HEK293T (cell line): ENCODE results near the gene GRIP1.

Source experiments
- CTCF ChIA-PET: fragments of 350-600 bp; formaldehyde crosslinking; extraction: SDS; loops from one replicate; lab custom pipeline; 2021; ENCODE audit warnings: antibody characterized with exemption, inconsistent platforms; lab: Yijun Ruan, JAX
- POLR2A ChIA-PET: fragments of 350-600 bp; formaldehyde crosslinking; extraction: SDS; loops from one replicate; lab custom pipeline; 2020; ENCODE audit warnings: antibody characterized with exemption, inconsistent platforms; lab: Yijun Ruan, JAX
- DNase-seq: peaks from one replicate; pipeline ENCODE4 v3.0.0; 2012; ENCODE audit warnings: mixed read lengths; ENCODE audit errors: extremely low spot score
- ARNT ChIP-seq: fragments of 450-650 bp; IDR thresholded peaks from 2 replicates; pipeline ENCODE4 v1.6.1; 2017; ENCODE audit warnings: mild to moderate bottlenecking
- BHLHE40 ChIP-seq: fragments of 450-650 bp; IDR thresholded peaks from 2 replicates; pipeline ENCODE4 v1.6.1; 2016; ENCODE audit warnings: mild to moderate bottlenecking, moderate library complexity, borderline replicate concordance
- CTBP1 ChIP-seq: fragments of 450-650 bp; IDR thresholded peaks from 2 replicates; pipeline ENCODE4 v1.6.1; 2016; ENCODE audit warnings: borderline replicate concordance
- ELF4 ChIP-seq: fragments of 450-650 bp; IDR thresholded peaks from 2 replicates; pipeline ENCODE4 v1.6.1; 2017; ENCODE audit warnings: antibody characterized with exemption
- FOXA1 ChIP-seq: fragments of 450-650 bp; IDR thresholded peaks from 2 replicates; pipeline ENCODE4 v1.6.1; 2016; ENCODE audit warnings: mild to moderate bottlenecking
- FOXK2 ChIP-seq: fragments of 450-650 bp; IDR thresholded peaks from 2 replicates; pipeline ENCODE4 v1.6.1; 2016; ENCODE audit warnings: mild to moderate bottlenecking
- FOXM1 ChIP-seq: fragments of 450-650 bp; IDR thresholded peaks from 2 replicates; pipeline ENCODE4 v1.6.1; 2017; ENCODE audit warnings: mild to moderate bottlenecking, borderline replicate concordance
- HDGF ChIP-seq: fragments of 450-650 bp; IDR thresholded peaks from 2 replicates; pipeline ENCODE4 v1.6.1; 2017; ENCODE audit warnings: antibody characterized with exemption, borderline replicate concordance
- L3MBTL2 ChIP-seq: fragments of 450-650 bp; conservative IDR thresholded peaks from 2 replicates; pipeline ENCODE4 v1.6.1; 2016; ENCODE audit warnings: mild to moderate bottlenecking
- LEF1 ChIP-seq: fragments of 450-650 bp; IDR thresholded peaks from 2 replicates; pipeline ENCODE4 v1.6.1; 2017; ENCODE audit warnings: mild to moderate bottlenecking, borderline replicate concordance
- NFRKB ChIP-seq: fragments of 450-650 bp; IDR thresholded peaks from 2 replicates; pipeline ENCODE4 v1.6.1; 2016; ENCODE audit warnings: mild to moderate bottlenecking, moderate library complexity
- SP1 ChIP-seq: fragments of 450-650 bp; IDR thresholded peaks from 2 replicates; pipeline ENCODE4 v1.6.1; 2017
- SUZ12 ChIP-seq: fragments of 450-650 bp; IDR thresholded peaks from 2 replicates; pipeline ENCODE4 v1.6.1; 2016; ENCODE audit warnings: mild to moderate bottlenecking
- TARDBP ChIP-seq: fragments of 450-650 bp; IDR thresholded peaks from 2 replicates; pipeline ENCODE4 v1.6.1; 2016
- ZNF384 ChIP-seq: fragments of 450-650 bp; IDR thresholded peaks from 2 replicates; pipeline ENCODE4 v1.6.1; 2016
- TF ChIP-seq, protein P1 (sequence below): fragments of 450-650 bp; IDR thresholded peaks from 2 replicates; pipeline ENCODE4 v1.6.1; 2016

GRIP1 gene

DNA sequence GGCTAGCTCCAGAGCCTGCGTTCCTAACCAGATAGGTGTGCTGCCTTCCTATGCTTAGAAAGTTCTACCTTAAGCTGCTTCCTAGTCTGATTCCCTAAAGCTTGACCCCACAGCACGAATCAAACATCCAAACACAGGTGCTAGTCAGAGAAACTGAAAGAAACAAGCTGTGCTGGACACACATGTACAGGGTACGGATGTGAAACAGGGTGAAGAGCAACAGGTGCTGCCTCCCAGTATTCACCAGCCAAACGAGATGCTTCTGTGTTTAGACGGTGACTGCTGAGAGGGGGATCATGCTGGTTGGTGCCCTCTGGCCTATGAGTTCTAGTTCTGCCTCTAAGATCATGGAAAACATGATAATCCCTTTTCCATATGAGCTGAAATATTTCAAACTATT is 105.3 kb downstream of the GRIP1 start:
- DNase-seq: no peak
- CTCF ChIA-PET: no interaction called here
- TF ChIP-seq, protein P1, sequence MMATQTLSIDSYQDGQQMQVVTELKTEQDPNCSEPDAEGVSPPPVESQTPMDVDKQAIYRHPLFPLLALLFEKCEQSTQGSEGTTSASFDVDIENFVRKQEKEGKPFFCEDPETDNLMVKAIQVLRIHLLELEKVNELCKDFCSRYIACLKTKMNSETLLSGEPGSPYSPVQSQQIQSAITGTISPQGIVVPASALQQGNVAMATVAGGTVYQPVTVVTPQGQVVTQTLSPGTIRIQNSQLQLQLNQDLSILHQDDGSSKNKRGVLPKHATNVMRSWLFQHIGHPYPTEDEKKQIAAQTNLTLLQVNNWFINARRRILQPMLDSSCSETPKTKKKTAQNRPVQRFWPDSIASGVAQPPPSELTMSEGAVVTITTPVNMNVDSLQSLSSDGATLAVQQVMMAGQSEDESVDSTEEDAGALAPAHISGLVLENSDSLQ: no peak
- no peak for TF ChIP-seq ZNF384
- no peak for TF ChIP-seq ELF4
- no peak for TF ChIP-seq L3MBTL2
- no peak for TF ChIP-seq TARDBP
- TF ChIP-seq HDGF: no peak
- TF ChIP-seq SUZ12: no peak
- no peak for TF ChIP-seq NFRKB
- POLR2A ChIA-PET: no interaction called here

DNA sequence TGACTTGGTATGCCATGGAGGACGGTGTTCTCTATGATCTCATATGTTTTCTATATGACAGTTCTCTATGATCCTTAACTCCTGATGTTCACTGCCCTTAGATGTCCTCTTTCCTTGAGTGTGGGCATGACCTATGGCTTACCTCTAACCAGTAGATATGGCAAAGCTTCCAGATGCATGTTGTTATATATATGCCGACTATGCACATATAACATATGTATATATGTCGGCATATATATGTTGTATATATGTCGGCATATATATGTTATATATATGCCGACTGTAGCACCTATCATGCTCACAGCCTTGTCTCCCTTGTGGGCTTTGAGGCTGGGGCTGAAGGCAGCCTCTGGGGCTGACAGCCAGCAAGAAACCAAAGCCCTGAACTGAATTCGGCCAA is 106.0 kb downstream of the GRIP1 start:
- ChIA-PET CTCF (no interaction called here), POLR2A (no interaction called here)
- no peak for TF ChIP-seq BHLHE40
- TF ChIP-seq FOXM1: no peak
- no peak for TF ChIP-seq ELF4
- no peak for TF ChIP-seq FOXK2
- TF ChIP-seq TARDBP: no peak
- no peak for TF ChIP-seq FOXA1
- no peak for TF ChIP-seq NFRKB
- no peak for TF ChIP-seq SUZ12

DNA sequence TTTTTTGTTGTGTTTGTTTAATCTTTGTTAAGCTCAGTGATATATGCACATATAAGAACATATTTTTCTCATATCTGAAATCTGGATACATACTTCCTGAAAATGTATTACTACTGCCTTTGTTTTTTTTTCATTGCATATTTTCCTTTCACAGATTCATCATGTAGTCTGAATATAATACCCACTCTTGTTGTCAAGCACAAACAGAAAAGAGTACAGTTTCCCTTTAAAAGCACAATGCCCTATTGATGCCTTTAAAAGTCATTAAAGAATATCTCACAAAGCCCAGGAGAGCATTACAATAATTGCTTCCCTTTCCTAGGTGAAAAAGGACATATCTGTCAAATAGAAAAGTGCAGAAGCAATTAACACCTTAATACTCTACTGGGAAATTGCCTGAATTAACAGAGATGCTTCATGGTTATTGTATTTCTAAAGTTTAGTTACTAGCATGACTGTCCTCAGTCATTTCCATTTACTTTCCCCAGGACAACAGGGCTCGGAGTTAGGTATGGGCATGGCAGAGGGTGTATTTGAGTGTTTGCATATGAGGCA is 107.4 kb downstream of the GRIP1 start:
- DNase-seq: no peak
- TF ChIP-seq FOXK2 (no peak), HDGF (no peak), TARDBP (no peak), SP1 (no peak), ZNF384 (no peak), CTBP1 (no peak), FOXA1 (no peak), ARNT (no peak), L3MBTL2 (no peak), LEF1 (no peak), FOXM1 (no peak), ELF4 (no peak), BHLHE40 (no peak), SUZ12 (no peak), NFRKB (no peak)
- TF ChIP-seq, protein P1: no peak
- CTCF ChIA-PET: no interaction called here
- POLR2A ChIA-PET: no interaction called here

More for the DNA sequence above, 106.0 kb downstream of the GRIP1 start:
- no peak for DNase-seq

DNA sequence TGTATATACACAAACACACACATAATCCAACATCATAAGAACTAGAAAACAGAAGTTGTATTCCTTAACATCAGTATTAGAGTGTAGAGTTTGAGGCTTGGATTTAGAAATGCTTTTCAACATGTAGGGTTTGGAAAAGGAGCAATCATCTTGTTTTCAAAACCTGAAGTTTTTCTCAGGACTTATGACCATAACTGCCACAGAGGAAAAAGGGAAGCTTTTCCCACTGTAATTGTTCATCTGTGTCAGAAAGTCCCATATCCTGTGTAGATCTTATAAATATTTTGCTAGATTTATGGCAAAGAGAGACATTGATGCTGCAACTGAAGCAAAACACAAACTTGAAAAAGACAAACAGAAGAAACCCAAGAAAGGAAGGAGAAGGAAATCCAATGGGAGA is 115.7 kb downstream of the GRIP1 start:
- POLR2A ChIA-PET: no interaction called here
- TF ChIP-seq L3MBTL2: no peak
- no peak for TF ChIP-seq LEF1
- no peak for TF ChIP-seq SP1
- no peak for TF ChIP-seq ZNF384
- TF ChIP-seq FOXA1: no peak
- no peak for DNase-seq
- CTCF ChIA-PET: no interaction called here

DNA sequence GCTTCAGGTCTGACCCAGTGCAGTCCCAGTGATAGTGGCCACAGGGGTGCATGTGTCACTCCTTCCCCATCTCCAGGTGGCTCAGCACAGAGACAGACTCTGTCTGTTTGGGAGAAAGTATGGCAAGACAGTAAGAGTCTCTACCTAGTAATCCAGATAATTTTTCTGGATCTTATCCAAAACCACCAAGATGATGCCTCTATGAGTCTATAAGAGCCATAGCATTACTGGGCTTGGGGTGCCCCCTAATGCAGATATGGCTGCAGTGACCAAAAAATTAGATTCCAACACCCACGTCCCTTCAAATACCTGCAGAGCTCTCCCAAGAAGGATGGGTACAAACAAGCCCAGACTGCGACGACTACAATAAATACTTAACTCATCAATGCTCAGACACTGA is 123.8 kb downstream of the GRIP1 start:
- ChIA-PET CTCF (no interaction called here), POLR2A (no interaction called here)
- DNase-seq: no peak
- TF ChIP-seq TARDBP (no peak), SUZ12 (no peak), FOXK2 (no peak), ARNT (no peak), SP1 (no peak), CTBP1 (no peak), ELF4 (no peak), LEF1 (no peak), ZNF384 (no peak), L3MBTL2 (no peak), FOXA1 (no peak), BHLHE40 (no peak), FOXM1 (no peak), HDGF (no peak), NFRKB (no peak)
- TF ChIP-seq, protein P1: no peak

DNA sequence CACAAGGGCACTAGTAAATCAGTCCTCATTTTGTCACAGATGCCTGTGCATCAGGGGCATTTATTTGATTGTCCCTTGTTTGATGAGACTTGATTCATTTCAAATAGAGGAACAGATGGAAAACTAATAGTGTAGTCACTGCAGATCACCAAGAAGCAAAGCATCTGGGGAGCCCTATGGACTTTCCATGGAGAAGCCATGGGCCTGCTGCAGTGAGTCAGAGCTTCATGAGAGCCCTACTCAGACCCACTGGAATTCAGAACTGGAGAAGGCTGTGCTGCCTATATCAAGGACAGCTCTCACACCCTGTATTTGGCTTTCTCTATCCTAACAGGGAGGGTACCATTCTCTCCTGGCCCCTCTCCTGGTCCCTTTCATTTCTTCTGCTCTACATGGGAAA is 126.2 kb downstream of the GRIP1 start:
- DNase-seq: no peak
- POLR2A ChIA-PET: no interaction called here
- CTCF ChIA-PET: no interaction called here
- TF ChIP-seq CTBP1 (no peak), ARNT (no peak), HDGF (no peak), BHLHE40 (no peak), L3MBTL2 (no peak), LEF1 (no peak), FOXM1 (no peak), SP1 (no peak)
- TF ChIP-seq, protein P1: no peak
